Measurements from ENCODE around the gene NUFIP1. TPM values are rescaled to one million over a fixed set of nuclear protein-coding genes. Genes with fewer than 3 reads are reported as not detected.

NUFIP1 gene
- total RNA-seq, 4 donors from 2014 or later, result 3.4 to 5.3 (median 4.5) TPM

DNA sequence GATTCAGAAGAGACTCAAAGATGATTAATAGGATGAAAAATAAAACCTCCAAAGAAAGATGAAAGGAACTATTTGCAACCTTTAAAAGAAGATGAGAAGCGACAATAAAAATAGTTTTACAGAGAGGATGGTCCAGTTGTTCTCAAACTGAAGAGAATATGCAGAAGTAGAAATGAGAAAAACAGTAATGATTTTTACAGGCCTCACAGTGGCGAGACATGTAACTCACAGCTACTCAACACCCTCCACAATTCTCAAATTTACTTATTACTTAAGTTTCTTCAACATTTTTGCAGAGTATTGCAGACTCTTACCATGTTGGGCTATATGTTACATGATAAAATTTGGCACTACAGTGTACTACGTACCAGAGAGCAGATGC is 20.8 kb downstream of the NUFIP1 start:
- peaks cover 35 to 45% of the 10 kb centered on the region in 2 donors for H3K4me1 ChIP-seq
- in situ Hi-C loops (cut with MboI; ENCODE audit: low sequenced_read_pairs in 4 of 4), result loop anchor here in 3 of 4 donors (5.0 to 25.0 kb wide), 3 partner anchors 381 to 486 kb away; partner anchors contain the start of gene TSC22D1 (in 2 of the 3)
- ATAC-seq (no peak), DNase-seq (no peak)
- H3K27me3 ChIP-seq, result no peaks in the 10 kb centered on the region
- H3K27ac ChIP-seq, result peak overlapping the region; percentile 60 to 81 (median 79)
- H3K4me3 ChIP-seq, result no peak overlapping the region
- H3K9me3 ChIP-seq, result no peaks in the 10 kb centered on the region
- H3K36me3 ChIP-seq, result peaks cover 0 to 20% of the 10 kb centered on the region in 2 donors
- TF ChIP-seq, protein P1, sequence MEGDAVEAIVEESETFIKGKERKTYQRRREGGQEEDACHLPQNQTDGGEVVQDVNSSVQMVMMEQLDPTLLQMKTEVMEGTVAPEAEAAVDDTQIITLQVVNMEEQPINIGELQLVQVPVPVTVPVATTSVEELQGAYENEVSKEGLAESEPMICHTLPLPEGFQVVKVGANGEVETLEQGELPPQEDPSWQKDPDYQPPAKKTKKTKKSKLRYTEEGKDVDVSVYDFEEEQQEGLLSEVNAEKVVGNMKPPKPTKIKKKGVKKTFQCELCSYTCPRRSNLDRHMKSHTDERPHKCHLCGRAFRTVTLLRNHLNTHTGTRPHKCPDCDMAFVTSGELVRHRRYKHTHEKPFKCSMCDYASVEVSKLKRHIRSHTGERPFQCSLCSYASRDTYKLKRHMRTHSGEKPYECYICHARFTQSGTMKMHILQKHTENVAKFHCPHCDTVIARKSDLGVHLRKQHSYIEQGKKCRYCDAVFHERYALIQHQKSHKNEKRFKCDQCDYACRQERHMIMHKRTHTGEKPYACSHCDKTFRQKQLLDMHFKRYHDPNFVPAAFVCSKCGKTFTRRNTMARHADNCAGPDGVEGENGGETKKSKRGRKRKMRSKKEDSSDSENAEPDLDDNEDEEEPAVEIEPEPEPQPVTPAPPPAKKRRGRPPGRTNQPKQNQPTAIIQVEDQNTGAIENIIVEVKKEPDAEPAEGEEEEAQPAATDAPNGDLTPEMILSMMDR (IDR thresholded peaks at IDR 0.05 in 4 of 5, conservative IDR thresholded peaks at IDR 0.05 in 1 of 5), result no peak
- no peak for TF ChIP-seq POLR2A (IDR thresholded peaks at IDR 0.05)
- intact Hi-C loops (cut with DNase I; ENCODE audit: low total_unique reads), result loop anchor here (1.0 to 5.0 kb wide), 2 partner anchors 50 to 66 kb away; no protein-coding TSS in a partner anchor

DNA sequence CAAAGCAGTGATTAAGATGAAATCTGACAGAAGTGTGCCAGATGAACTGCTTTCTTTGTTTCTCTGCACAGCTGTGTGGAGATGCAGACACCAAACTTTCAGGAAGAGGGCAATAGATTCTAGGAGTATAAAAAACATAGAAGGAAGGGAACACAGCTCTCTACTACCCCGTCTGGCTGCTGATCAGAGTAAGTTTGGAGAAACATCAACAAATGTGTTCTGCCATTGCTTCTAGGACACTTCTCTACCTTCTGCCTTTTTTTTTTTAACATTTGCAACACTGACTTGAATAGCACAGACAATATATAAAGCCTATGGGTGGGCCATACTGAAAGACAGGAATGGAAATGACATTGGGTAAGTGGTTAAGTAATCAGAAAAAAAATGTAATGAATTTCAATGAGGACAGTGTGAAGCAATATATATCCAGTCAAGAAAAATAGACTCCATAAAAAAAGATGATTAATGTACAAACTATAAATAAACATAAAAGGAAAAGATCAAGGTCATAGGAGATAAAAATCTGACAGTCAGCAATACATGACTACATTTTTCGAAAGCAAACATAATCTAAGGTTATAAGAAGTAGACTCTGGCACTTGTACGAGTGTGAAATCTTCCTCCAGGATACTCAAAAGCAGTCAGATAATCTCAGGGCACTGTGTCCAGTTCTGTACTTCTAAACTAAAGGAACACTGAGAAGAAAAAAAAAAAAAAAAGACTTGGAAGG is 21.4 kb downstream of the NUFIP1 start:
- intact Hi-C loops (cut with DNase I; ENCODE audit: low total_unique reads), result loop anchor here (1.0 to 5.0 kb wide), 2 partner anchors 50 to 66 kb away; no protein-coding TSS in a partner anchor
- Histone ChIP-seq H3K4me1 (peaks cover 31 to 40% of the 10 kb centered on the region in 2 donors), H3K36me3 (peaks cover 0 to 25% of the 10 kb centered on the region in 2 donors), H3K27ac (peak overlapping the region; percentile 60 to 81 (median 79)), H3K9me3 (no peaks in the 10 kb centered on the region), H3K4me3 (no peak overlapping the region), H3K27me3 (no peaks in the 10 kb centered on the region)
- ATAC-seq (peak; percentile 53 to 66), DNase-seq (no peak)
- no peak for TF ChIP-seq POLR2A (IDR thresholded peaks at IDR 0.05)
- TF ChIP-seq, protein P1 (IDR thresholded peaks at IDR 0.05 in 4 of 5, conservative IDR thresholded peaks at IDR 0.05 in 1 of 5), result peak in 4 of 5 experiments; percentile 11 to 37 (median 20)
- in situ Hi-C loops (cut with MboI; ENCODE audit: low sequenced_read_pairs in 4 of 4), result loop anchor here in 3 of 4 donors (5.0 to 25.0 kb wide), 3 partner anchors 381 to 486 kb away; partner anchors contain the start of gene TSC22D1 (in 2 of the 3)

DNA sequence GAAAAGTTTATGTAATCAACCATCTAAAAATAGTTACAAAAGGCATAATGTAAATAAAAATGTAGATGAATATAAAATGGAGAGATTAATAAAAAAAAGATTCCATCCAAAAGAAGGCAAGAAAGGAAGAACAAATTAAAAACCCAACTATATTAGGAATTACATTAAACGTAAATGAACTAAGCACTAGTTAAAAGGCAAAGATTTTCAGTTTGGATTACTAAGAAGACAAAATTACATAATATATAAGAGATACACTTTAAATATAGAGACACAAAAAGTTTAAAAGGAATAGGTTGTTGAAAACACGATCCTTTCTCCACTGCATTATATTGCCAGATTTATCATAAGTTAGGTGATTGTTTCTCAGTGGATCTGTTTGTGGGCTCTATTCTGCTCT is 27.3 kb downstream of the NUFIP1 start:
- H3K36me3 ChIP-seq, result peaks cover 0 to 50% of the 10 kb centered on the region in 2 donors
- H3K4me1 ChIP-seq, result peaks cover 0 to under 1% of the 10 kb centered on the region in 2 donors
- ATAC-seq (no peak), DNase-seq (no peak)
- no peak overlapping the region for H3K4me3 ChIP-seq
- no peaks in the 10 kb centered on the region for H3K27me3 ChIP-seq
- intact Hi-C loops (cut with DNase I; ENCODE audit: low total_unique reads) (no loop called here), in situ Hi-C loops (cut with MboI; ENCODE audit: low sequenced_read_pairs in 4 of 4) (loop anchor here in 3 of 4 donors (25.0 kb wide), 2 partner anchors 375 to 475 kb away; partner anchors contain the start of gene TSC22D1 (in 2 of the 3))
- H3K9me3 ChIP-seq, result peaks cover 0 to 10% (median 0%) of the 10 kb centered on the region in 3 donors
- no peak overlapping the region for H3K27ac ChIP-seq
- TF ChIP-seq POLR2A (IDR thresholded peaks at IDR 0.05), result no peak
- TF ChIP-seq, protein P1 (IDR thresholded peaks at IDR 0.05 in 4 of 5, conservative IDR thresholded peaks at IDR 0.05 in 1 of 5), result no peak

DNA sequence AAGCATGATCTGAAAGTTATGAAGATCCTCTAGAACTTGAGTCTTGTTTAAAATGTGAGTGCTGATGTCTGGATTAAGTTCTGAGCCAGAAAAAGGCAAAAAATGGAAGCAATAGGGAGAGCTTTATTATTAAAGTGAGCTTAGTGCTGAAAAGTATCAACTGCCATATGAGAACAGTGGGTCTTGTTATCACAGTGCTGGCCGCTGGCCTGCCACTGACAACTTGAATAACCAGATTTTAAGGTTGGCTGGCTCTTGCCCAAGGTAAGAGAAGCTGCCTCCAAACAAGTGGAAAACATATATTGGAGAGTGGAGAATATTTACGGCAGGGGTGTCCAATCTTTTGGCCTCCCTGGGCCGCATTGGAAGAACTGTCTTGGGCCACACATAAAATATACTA is 33.9 kb downstream of the NUFIP1 start:
- TF ChIP-seq, protein P1 (IDR thresholded peaks at IDR 0.05 in 4 of 5, conservative IDR thresholded peaks at IDR 0.05 in 1 of 5), result no peak
- TF ChIP-seq POLR2A (IDR thresholded peaks at IDR 0.05), result no peak
- peaks cover 21 to 22% of the 10 kb centered on the region in 2 donors for H3K4me1 ChIP-seq
- no peak overlapping the region for H3K27ac ChIP-seq
- intact Hi-C loops (cut with DNase I; ENCODE audit: low total_unique reads) (no loop called here), in situ Hi-C loops (cut with MboI; ENCODE audit: low sequenced_read_pairs in 4 of 4) (loop anchor here in 3 of 4 donors (25.0 kb wide), 2 partner anchors 368 to 468 kb away; partner anchors contain the start of gene TSC22D1 (in 2 of the 3))
- peaks cover 0 to 8% of the 10 kb centered on the region in 2 donors for H3K36me3 ChIP-seq
- H3K9me3 ChIP-seq, result no peaks in the 10 kb centered on the region
- H3K4me3 ChIP-seq, result no peak overlapping the region
- DNase-seq (no peak), ATAC-seq (no peak)
- no peaks in the 10 kb centered on the region for H3K27me3 ChIP-seq
